Endothelial cell of umbilical vein (primary cell): Measurements from ENCODE around the gene TSTD2.

Experiments
- EZH2 ChIP-seq: IDR thresholded peaks from 2 replicates; pipeline ENCODE4 v1.6.1; 2012; ENCODE audit warnings: borderline replicate concordance, low read depth, mild to moderate bottlenecking, moderate library complexity, low read length, inconsistent platforms; ENCODE audit not compliant: severe bottlenecking
- GATA2 ChIP-seq: IDR thresholded peaks from 2 replicates; pipeline ENCODE4 v1.7.0; 2011; ENCODE audit warnings: low read depth, mild to moderate bottlenecking, moderate library complexity, mixed read lengths, low read length; ENCODE audit not compliant: insufficient read length, insufficient read depth
- POLR2A ChIP-seq: IDR thresholded peaks from 2 replicates; pipeline ENCODE4 v1.6.1; 2012; ENCODE audit warnings: low read depth, mild to moderate bottlenecking, control low read depth, low read length
- TF ChIP-seq, protein P1 (sequence below), 2 donors: IDR thresholded peaks; 1 replicate in 1 of 2; 2 replicates in 1 of 2; pipeline ENCODE4 v1.5.1; 2011; ENCODE audit warnings: low read length in 2 of 2, mild to moderate bottlenecking in 2 of 2, moderate library complexity in 2 of 2, control low read depth in 1 of 2, inconsistent platforms in 1 of 2, low read depth in 1 of 2; ENCODE audit not compliant: insufficient read depth in 1 of 2; ENCODE audit errors: extremely low read depth in 1 of 2

DNA sequence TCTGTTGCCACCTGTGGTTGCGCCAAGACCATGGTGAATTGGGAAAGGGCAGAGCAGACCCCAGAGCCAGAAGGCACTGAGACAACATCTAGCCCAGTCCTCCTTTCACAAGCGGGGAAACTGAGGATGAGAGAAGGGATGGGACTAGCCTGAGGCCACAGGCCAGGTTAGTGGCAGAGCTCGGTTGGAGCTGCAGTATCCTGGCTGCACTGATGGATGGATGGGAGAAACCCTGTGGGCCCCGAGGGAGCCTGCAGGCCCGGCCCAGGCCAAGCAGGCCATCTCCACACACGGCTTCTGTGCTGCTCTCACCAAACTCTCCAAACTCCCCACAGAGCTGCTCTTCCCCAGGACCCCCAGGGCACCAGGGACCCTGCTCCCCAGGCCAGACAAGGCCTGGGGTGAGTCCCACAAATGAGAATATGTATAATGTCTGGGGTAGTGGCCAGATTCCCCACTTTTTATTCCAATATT is 60.2 kb downstream of the TSTD2 start:
- TF ChIP-seq, protein P1, sequence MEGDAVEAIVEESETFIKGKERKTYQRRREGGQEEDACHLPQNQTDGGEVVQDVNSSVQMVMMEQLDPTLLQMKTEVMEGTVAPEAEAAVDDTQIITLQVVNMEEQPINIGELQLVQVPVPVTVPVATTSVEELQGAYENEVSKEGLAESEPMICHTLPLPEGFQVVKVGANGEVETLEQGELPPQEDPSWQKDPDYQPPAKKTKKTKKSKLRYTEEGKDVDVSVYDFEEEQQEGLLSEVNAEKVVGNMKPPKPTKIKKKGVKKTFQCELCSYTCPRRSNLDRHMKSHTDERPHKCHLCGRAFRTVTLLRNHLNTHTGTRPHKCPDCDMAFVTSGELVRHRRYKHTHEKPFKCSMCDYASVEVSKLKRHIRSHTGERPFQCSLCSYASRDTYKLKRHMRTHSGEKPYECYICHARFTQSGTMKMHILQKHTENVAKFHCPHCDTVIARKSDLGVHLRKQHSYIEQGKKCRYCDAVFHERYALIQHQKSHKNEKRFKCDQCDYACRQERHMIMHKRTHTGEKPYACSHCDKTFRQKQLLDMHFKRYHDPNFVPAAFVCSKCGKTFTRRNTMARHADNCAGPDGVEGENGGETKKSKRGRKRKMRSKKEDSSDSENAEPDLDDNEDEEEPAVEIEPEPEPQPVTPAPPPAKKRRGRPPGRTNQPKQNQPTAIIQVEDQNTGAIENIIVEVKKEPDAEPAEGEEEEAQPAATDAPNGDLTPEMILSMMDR (IDR thresholded peaks at IDR 0.05; ENCODE audit: extremely low read depth in 1 of 2, insufficient read depth in 1 of 2, low read depth in 1 of 2, low read length in 2 of 2): no peak
- TF ChIP-seq POLR2A (no peak), EZH2 (no peak), GATA2 (no peak)
